Measurements from ENCODE around the gene TUBGCP6. TPM values are rescaled to one million over a fixed set of nuclear protein-coding genes. Genes with fewer than 3 reads are reported as not detected.

Gene TUBGCP6
- total RNA-seq, 1 donor from 2014 or later = 22.8 TPM

DNA sequence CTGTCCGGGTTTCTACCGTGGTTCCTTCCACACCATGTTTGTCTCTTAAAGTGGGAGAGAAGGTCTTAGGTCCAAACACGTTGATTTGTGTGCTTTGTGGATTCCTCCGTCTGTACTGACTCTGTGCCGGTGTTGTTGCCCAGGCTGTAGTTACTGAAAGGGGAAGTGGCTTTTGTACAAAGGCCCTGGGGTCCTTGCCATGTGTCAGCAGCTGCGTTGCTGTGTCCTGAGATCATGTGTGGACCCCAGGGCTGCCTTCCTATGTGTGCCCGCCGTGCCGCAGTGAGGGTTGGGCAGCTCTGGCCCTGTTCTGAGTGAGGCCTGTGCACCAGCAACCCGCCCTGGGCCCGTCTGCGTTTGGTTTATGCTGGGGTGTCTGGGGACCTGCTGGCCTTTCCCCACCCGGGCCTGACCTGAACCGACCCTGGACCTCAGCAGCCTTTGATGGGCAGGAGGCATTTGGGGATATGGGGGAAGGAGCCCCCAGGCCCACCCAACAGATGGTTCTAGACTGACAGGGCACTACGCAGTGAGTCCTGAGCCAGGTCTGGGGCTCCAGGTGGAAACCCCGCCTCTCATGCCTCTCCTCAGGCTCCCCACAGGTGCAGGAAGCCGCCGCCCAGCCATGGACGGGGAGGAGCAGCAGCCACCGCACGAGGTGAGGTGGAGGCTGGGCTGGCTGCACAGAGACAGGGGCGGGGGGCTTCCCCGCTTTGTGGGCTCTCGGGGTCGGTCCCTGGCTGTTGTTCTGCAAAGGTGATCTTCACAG, 52.2 kb downstream of the TUBGCP6 start:
- DNase-seq (ENCODE audit: low spot score) = no peak
- intact Hi-C loops (cut with DNase I) = no loop called here

DNA sequence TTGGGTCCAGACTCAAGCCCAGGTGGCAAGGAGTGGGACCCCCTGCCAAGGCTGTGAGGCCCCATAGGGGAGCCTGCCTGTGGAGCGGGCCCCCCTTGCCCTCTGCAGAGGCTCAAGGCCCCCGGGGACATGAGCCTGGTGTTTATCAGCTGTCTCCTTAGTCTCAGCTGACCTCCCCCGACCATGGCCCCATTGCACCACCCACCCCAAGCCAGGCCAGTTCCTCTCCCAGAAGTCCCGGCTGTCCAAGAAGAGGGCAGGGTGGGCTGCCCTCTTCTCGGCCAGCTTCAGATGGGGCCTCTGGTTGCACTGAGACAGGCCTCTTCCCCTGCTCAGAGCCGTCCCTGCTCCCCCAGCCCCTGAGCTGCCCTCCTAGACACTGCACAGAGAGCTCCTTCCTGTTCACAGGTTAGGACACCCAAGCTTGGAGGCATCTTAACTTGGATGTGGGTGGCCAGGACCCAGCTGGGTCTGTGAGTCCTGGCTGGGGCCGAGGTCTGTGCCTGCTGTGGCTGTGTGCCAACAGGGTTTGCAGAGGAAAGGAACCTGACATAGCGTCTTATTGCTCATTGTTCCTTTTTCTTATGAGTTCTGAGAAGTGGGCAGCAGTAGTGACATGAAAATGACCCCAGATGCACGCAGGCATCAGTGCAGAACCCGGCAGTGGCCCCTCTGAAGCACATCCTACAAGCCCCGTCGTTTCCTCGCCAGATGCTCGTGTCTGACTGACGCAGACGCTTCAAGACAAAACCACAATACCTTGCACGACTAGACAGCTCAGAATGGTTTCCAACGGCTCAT, 53.7 kb downstream of the TUBGCP6 start:
- DNase-seq (ENCODE audit: low spot score) = peak; percentile 83
- intact Hi-C loops (cut with DNase I) = no loop called here

DNA sequence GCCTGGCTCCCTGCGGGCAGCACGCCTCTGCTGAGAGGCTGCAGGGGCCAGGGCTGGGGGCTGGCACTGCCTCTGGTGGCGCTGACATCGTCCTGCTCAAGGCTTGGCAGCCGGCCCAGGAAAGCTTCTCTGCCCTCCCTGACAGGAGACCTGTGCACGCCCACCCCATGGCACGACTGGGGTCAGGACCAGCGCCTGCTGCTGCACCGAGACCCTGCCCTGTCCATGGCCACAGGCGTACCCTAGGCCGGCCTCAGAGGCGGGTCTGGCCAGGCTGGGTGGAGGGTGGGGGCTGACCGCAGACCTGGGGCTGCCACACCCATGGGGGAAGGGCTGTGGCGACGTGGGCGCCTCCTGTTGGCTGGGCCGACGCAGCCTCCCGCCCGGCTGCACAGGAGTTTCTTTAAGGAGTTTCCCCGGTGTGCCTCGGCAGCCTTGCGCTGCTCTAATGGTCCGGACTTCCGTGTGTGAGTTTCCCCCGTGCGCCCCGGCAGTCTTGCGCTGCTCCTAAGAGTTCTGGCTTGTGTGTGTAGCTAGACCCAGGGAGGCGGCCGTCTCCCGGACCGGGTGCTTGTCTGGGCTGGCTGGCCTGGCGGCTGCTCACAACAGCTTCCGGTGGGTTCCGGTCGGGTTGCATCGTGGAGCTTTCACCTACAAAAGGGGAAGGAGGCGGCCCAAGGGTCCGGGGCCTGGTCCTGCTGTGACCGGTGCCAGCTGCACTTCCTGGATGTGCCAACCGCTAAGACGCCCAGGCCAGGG, 54.5 kb downstream of the TUBGCP6 start:
- peak; percentile 94 for DNase-seq (ENCODE audit: low spot score)
- intact Hi-C loops (cut with DNase I) = no loop called here

DNA sequence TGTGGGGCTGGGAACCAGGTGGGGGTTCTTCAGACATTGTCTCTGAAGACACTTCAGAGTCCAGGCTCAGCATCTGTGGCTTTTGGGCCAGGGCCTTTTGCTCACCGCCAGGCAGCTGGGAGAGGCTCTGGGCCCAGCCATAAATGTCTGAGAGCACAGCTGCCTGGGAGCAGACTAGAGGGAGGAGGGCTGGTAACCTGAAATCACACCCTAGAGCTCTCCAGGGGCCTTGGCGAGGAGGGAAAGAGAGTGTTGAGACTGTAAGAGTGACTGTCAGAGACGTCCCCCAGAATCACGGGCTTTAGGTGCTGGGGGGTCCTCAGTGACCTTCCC, 55.0 kb downstream of the TUBGCP6 start:
- intact Hi-C loops (cut with DNase I) = no loop called here
- no peak for DNase-seq (ENCODE audit: low spot score)

DNA sequence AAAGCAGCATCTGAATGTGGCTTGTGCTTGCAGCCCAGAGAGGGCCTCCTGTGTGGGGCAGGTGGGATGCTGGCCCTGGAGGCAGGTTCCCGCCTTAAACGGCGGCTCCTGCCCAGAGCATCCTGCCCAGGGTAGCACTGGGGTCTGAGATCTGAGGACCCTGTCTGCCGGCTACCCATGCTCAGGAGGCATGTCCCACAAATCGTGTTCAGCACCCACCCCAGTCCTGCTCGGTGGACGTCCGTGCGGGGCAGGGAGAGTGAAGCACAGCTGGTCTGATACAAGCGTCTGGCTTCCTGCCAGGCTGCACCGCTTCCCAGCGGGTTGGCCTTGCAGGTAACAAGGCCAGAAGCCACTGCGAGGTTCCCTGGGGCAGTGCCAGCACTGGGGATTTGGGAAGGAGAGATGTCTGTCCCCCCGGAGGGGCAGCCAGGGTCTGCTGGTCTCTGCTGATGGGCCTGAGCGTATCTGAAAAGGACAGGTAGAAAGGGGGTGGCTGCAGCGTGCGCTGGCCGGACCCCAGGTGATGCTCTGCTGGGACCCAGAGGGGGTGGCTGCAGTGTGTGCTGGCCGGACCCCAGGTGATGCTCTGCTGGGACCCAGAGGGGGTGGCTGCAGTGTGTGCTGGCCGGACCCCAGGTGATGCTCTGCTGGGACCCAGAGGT, 55.5 kb downstream of the TUBGCP6 start:
- DNase-seq (ENCODE audit: low spot score) = peak; percentile 76
- intact Hi-C loops (cut with DNase I) = no loop called here

DNA sequence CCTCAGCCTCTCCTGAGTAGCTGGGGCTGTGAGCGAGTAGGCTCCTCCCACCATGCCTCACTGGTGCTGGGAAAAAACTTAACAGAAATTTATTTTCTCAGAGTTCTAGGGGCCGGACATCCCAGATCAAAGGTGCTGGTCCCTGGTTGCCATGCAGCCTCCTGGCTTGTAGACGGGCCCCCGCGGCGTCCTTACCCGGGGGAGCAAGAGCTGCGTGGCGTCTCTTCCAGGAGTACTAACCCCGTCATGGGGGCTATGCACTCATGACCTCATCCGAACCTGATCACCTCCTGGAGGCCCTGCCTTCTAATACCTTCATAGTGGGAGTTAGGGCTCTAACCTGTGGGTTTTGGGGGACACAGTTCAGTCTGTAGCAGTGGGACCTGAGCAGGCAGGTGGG, 56.5 kb downstream of the TUBGCP6 start:
- no peak for DNase-seq (ENCODE audit: low spot score)
- intact Hi-C loops (cut with DNase I) = no loop called here

DNA sequence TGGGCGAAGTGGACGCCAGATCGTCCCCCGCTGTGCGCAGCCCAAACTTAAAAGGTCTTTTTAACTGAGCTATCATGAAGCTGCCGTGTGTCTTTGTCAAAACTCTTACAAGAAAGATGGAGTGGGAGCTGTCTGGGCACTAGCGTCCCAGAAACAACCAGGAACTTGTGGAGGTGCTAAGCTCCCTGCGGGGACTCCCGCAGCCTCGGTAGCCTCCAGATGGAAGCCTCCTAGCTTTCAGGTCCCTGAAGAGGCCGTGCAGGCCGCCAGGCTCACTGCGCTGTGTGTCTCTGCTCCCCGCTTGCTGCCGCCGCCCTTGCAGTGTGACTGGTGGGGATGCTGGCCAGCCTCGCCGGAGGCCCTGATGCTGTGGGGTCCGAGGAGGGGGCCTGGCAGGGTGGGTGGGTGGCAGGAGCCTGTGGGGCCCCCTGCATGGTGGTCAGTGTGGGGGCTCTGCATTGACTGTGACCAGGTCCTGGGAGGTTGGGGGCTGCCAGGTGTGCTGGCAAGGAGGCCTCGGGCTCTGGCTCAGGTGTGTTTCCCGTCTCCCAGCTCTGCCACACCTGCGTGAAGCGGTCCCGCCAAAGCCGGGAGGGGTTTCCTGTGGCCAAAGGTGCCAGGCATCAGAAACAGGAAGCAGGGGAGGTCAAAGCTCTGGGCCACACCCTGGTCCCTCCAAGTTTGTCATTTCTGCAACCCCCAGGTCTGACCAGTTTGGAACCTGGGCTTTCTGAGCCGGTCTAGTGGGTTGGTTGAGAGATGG, 57.9 kb downstream of the TUBGCP6 start:
- DNase-seq (ENCODE audit: low spot score) = peak; percentile 75
- intact Hi-C loops (cut with DNase I) = no loop called here

DNA sequence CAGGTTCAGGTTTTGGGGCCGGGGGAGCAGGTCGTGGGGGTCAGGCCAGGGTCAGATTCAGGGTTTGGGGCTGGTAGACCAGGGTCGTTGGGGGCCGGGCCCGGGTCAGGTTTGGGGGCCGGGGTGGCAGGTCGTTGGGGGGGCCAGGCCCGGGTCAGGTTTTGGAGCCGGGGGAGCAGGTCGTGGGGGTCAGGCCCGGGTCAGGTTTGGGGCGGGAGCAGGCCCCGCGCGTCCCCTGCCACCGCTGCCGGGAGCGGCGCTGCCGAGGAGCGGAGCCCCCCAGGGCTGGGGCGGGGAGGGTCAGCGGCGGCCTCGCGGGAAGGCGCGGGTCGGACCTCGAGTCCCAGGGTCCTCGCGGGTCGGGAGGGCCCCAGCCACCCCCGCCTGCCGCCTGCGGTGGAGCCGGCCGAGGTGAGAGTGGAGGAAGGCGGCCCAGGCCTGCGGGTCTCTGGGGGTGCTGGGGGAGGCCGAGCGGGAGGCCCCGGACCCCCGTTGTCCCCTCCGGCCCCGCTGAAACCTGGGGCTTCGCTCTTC, 58.6 kb downstream of the TUBGCP6 start:
- intact Hi-C loops (cut with DNase I) = no loop called here

DNA sequence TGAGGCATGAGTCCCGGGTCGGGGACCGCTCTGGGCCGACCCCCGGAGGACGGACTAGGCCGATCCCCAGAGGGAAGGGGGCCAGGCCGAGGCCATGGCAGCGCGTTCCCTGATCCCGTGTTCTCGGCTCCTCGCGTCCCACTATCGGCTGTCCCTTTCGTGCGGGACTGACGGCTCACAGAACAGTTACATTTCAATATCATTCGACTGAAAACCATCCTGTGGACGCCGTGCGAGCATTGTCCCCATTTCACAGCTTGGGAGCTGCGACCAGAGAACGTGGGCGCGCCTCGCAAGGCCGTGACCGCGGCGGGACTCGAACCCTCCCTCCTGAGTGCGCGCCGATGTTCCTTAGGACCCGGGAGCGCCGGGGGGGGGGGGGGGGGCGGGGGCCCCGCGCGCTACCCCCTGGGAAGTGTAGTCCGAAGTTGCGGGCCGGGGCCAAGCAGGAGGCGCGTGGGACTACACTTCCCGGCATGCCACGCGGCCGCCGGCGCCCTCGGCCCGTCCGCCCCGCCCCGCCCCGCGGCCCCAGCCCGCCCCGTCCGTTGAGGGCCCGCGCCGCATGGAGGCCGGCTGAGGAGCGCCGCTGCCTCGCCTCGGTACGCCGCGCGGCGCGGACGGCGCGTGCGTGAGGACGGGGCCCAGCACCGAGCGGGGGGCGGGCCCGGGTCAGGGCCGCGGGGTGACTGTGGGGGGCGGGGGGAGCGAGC, 59.3 kb downstream of the TUBGCP6 start, which contains the start of gene TRABD:
TRABD (plus strand) TSS at position 539 of the 713 bp plus-strand sequence. CDS start 7,148 bp downstream, outside the sequence.
- intact Hi-C loops (cut with DNase I) = no loop called here
- DNase-seq (ENCODE audit: low spot score) = peak; percentile 95

More for the DNA sequence above, 58.6 kb downstream of the TUBGCP6 start:
- no peak for DNase-seq (ENCODE audit: low spot score)

DNA sequence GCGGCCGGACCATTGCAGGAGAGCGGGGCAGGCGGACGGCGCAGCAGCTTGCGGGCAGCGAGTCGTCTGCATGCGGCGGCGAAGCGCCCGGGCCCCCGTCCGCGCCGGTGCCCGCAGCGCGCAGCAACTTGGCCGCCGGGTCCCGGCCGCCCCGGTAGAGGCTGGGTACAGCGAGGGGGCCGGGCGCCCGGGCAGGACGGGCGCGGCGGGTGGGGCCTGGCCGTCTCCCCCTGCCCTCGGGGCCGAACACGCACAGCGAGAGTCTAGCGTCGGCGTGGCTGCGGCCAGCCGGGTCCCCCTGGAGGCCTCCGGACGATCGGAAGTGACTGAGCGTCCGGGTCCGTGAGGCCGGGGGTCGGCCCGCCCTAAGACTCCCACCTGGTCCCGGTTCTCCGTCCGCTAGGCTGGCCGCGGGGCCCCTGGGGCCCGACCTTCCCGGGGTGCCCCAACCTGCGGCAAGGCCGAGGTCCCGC, 59.9 kb downstream of the TUBGCP6 start:
- no peak for DNase-seq (ENCODE audit: low spot score)
- intact Hi-C loops (cut with DNase I) = no loop called here

DNA sequence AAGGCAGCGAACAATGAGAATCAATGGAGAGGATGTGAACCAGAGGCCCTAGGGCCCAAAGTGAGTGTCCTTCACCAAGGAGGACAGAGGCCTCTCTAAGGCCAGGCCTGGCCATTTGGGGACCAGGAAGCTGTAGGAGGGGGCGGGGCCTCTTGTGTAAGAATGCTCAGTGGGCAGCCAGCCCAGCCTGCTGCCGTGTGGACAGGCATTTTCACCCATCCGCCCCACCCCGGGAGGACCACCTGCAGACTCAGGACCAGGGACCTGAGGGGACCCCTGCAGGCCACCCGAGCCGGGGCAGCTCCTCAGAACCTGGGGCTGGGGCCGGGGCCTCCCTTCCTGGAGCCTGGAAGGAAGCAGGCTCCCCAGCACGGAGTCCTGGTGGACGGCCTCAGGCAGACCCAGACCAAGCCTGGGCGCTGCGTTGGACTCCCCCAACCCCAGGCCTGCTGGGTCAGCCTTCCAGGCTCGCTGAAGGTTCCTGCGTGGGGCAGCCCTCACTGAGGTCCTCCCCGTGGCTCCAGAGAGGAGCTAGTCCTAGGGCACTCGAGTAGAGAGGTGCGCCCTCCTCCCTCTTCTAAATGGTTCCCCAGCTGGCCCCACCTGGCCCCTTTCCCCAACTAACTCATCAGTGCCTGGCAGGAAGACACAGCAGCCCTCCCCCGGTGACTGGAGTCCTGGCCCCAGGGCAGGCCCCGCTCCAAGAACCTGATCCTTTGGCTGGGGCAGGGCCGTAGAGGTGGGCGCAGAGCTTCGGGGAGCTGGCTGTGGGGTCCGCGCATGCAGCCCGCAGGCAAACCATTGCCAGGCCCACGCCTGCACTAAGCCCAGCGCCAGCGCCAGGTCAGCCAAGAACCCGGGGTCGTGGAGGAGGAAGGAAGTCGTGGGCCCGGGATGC, 60.6 kb downstream of the TUBGCP6 start:
- intact Hi-C loops (cut with DNase I) = no loop called here

DNA sequence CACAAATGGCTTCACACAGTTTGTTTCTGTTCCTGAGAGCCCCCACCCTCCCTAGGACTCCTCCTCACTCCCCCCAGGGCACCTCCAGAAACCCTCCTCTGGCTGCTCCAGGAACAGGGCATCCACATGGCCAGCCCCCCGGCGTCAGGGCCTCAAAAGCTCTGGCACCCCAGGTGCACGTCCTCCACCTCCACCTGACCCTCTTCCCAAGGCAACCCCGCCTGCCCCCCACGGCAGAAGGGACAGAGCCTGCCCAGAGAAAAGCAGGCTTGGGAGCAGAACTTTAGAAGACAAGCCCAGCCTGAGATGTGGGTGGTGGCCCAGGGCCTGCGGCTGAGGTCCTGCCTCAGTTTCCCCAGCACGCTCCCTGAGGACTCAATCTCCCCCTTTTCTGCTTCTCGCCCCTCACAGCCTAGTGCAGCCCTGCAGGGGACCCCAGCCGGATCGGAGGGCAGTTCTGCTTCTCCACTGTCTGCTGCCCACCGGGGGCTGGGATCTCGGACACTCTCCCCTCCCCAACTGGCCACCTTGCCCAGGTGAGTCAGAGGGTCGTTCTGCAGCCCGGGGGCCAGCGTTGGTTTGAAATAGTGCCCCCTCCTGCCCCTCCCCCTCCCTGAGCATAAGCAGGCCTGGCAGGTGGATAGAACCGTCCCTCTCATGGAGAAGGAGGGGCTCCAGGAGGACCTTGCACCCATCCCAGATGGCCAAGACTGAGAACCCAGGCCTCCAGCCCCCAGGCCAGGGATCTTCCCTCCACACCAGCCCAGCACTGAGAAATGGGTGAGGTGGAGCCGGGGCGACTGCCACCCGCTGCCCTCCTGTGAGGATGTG, 61.5 kb downstream of the TUBGCP6 start:
- intact Hi-C loops (cut with DNase I) = no loop called here
- DNase-seq (ENCODE audit: low spot score) = no peak

More for the DNA sequence above, 60.6 kb downstream of the TUBGCP6 start:
- DNase-seq (ENCODE audit: low spot score) = peak; percentile 86

DNA sequence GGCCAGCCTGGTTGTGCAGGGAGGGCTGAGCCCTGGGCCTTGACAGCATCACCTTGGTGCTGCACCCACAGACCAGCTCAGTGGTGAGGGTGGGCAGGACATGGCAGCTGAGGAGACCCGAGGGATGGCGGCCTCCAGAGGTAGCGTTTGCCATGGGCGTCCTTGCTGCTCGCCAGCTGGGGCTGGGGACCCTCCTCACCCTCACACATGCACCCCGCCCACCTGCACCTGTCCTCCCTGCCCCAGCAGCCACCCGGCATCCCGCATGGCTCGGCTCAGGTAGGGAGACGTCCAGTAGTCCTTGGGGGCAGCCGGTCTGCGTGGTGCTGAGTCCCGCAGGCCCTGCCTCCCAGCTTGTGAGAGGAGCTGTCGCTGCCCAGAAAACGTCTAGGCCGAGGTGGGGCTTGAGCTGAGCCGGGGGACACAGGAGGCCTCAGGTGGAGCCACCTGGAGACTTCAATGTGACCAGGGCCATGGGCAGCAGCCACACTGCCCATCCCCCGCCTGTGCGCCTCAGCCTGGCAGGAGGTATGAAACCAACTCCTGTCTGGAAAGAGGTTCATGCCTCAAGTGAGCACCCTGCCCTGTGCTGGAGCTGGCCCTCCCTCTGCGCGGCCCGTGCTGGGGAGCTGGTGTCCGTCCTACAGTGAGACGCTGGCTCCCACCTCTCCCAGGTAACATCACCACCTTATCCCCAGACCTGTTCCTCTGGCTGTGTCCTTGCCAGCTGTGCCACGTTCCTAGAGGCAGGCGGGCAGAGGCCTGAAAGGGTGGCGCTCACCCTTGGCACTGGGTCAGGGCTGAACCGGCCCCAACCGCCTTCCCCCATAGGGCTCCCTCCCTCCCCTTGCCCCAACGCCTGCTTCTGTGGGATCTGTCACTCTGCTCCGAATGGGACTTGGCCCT, 62.4 kb downstream of the TUBGCP6 start:
- DNase-seq (ENCODE audit: low spot score) = no peak
- intact Hi-C loops (cut with DNase I) = no loop called here

DNA sequence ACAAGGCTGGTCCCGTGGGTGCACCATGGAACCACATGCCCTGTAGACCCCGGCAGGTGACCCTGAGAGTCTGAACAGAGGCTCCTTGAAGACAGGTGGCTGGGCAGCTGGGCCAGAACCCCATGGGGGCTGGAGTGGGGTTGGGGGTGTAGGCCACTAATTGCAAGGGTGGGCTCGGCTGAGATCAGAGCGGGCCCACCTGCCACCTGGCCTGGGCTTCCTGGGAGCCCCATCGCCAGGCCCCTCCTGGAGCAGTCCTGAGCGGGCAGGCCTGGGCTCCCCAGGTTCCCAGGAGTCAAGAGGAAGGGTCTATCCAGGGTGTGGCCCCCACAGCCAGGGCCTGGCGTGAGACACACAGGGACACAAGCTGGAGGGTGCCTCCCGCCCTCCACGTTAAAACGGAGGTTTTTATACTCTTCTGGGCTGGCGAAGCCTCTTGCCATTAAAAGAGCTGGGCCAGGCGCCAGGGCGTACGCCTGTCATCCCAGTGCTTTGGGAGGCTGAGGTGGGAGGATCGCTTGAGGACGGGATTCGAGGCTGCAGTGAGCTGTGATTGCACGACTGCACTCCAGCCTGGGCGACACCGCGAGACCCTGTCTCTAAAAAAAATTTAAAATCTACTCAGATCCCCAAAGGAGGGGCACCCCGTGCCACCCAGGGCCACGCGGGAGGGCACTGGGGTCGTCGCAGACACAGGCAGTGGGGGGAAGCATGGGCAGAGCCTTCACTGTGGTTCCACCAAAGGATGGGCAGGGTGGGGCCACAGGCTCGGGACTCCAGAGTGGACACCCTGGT, 63.9 kb downstream of the TUBGCP6 start:
- intact Hi-C loops (cut with DNase I) = no loop called here
- no peak for DNase-seq (ENCODE audit: low spot score)

Measured in cardiac septum (tissue), 1 donor.